Measurements from ENCODE around the gene SLC34A1. TPM values are rescaled to one million over a fixed set of nuclear protein-coding genes. Genes with fewer than 3 reads are reported as not detected.

Gene SLC34A1
- total and polyA plus RNA-seq, 2 of the 13 experiments (the other 11 are each of a cell fraction or from before 2014, with no cell fraction given): 0.03 to 0.20 TPM

DNA sequence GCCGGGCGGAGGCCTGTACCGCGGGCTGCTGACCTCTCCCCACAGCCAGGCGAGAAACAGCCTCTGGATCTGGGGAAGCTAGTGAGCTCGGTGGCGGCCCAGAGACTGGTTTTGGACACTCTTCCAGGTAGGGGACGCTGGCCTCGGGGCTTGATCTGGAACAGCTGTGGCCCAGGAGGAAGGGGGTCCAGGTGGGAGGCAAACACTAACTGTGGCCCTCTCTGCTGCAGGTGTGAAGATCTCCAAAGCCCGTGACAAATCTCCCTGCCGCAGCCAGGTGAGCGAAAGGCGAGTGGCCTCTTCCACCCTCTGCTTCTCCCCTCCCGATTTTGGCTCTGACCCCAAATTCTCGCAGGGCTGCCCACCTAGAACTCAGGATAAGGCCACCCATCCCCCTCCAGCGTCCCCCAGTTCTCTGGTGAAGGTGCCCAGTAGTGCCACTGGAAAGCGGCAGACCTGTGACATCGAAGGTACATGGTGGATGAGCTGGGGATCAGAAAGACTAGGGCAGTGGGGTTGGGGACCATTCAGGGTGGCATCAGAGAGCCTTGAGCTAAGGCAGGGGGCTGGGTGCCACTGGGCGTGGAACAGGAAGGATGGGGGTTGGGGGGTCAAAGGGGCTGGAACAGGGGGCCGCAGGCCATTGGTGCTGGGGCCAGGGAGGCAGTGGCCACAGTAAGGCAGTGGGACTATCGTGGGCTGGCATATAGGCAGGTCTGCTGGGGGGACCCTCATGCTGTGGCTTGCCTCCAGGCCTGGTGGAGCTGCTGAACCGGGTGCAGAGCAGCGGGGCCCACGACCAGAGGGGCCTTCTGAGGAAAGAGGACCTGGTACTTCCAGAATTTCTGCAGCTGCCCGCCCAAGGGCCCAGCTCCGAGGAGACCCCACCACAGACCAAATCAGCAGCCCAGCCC, 12.9 kb upstream of the SLC34A1 start (continued):
- TF ChIP-seq PAXIP1 (CRISPR knock-in tag; conservative IDR thresholded peaks at IDR 0.05): peak; percentile 14; the same call in 1 of the 2 replicates
- TF ChIP-seq FOXC1 (CRISPR knock-in tag; IDR thresholded peaks at IDR 0.05; ENCODE audit: borderline replicate concordance): 0 out of 2 replicates have a peak, but pooled peaks have one; percentile 8
- peak; percentile 77; the same call in 1 of the 2 replicates for TF ChIP-seq ZFX (CRISPR knock-in tag; IDR thresholded peaks at IDR 0.05; ENCODE audit: low read depth)
- TF ChIP-seq HIVEP1 (CRISPR knock-in tag; IDR thresholded peaks at IDR 0.05): no peak; the same call in 1 of the 2 replicates
- TF ChIP-seq NONO (IDR thresholded peaks at IDR 0.05): no peak
- 0 out of 2 replicates have a peak, but pooled peaks have one; percentile 58 for TF ChIP-seq NONO (CRISPR knock-in tag; conservative IDR thresholded peaks at IDR 0.05)
- TF ChIP-seq ZBTB7B (CRISPR knock-in tag; IDR thresholded peaks at IDR 0.05): peak; percentile 4; the same call in 1 of the 2 replicates
- TF ChIP-seq, protein P1, sequence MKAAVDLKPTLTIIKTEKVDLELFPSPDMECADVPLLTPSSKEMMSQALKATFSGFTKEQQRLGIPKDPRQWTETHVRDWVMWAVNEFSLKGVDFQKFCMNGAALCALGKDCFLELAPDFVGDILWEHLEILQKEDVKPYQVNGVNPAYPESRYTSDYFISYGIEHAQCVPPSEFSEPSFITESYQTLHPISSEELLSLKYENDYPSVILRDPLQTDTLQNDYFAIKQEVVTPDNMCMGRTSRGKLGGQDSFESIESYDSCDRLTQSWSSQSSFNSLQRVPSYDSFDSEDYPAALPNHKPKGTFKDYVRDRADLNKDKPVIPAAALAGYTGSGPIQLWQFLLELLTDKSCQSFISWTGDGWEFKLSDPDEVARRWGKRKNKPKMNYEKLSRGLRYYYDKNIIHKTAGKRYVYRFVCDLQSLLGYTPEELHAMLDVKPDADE (CRISPR knock-in tag; IDR thresholded peaks at IDR 0.05): 0 out of 2 replicates have a peak, but pooled peaks have one; percentile 18
- TF ChIP-seq ZNF687 (CRISPR knock-in tag; IDR thresholded peaks at IDR 0.05): peak; percentile 61
